ENCODE data around the gene TRPM2. TPM values are rescaled to one million over a fixed set of nuclear protein-coding genes. Genes with fewer than 3 reads are reported as not detected.

TRPM2 gene
- total and polyA plus RNA-seq, 2 of the 8 experiments (the other 6 are each of a cell fraction or from before 2014, with no cell fraction given) = 0.27 to 0.28 TPM

GRCh38 chr21:44391345-44392091, 38.1 kb downstream of the TRPM2 start (continued):
- TF ChIP-seq, protein P1, sequence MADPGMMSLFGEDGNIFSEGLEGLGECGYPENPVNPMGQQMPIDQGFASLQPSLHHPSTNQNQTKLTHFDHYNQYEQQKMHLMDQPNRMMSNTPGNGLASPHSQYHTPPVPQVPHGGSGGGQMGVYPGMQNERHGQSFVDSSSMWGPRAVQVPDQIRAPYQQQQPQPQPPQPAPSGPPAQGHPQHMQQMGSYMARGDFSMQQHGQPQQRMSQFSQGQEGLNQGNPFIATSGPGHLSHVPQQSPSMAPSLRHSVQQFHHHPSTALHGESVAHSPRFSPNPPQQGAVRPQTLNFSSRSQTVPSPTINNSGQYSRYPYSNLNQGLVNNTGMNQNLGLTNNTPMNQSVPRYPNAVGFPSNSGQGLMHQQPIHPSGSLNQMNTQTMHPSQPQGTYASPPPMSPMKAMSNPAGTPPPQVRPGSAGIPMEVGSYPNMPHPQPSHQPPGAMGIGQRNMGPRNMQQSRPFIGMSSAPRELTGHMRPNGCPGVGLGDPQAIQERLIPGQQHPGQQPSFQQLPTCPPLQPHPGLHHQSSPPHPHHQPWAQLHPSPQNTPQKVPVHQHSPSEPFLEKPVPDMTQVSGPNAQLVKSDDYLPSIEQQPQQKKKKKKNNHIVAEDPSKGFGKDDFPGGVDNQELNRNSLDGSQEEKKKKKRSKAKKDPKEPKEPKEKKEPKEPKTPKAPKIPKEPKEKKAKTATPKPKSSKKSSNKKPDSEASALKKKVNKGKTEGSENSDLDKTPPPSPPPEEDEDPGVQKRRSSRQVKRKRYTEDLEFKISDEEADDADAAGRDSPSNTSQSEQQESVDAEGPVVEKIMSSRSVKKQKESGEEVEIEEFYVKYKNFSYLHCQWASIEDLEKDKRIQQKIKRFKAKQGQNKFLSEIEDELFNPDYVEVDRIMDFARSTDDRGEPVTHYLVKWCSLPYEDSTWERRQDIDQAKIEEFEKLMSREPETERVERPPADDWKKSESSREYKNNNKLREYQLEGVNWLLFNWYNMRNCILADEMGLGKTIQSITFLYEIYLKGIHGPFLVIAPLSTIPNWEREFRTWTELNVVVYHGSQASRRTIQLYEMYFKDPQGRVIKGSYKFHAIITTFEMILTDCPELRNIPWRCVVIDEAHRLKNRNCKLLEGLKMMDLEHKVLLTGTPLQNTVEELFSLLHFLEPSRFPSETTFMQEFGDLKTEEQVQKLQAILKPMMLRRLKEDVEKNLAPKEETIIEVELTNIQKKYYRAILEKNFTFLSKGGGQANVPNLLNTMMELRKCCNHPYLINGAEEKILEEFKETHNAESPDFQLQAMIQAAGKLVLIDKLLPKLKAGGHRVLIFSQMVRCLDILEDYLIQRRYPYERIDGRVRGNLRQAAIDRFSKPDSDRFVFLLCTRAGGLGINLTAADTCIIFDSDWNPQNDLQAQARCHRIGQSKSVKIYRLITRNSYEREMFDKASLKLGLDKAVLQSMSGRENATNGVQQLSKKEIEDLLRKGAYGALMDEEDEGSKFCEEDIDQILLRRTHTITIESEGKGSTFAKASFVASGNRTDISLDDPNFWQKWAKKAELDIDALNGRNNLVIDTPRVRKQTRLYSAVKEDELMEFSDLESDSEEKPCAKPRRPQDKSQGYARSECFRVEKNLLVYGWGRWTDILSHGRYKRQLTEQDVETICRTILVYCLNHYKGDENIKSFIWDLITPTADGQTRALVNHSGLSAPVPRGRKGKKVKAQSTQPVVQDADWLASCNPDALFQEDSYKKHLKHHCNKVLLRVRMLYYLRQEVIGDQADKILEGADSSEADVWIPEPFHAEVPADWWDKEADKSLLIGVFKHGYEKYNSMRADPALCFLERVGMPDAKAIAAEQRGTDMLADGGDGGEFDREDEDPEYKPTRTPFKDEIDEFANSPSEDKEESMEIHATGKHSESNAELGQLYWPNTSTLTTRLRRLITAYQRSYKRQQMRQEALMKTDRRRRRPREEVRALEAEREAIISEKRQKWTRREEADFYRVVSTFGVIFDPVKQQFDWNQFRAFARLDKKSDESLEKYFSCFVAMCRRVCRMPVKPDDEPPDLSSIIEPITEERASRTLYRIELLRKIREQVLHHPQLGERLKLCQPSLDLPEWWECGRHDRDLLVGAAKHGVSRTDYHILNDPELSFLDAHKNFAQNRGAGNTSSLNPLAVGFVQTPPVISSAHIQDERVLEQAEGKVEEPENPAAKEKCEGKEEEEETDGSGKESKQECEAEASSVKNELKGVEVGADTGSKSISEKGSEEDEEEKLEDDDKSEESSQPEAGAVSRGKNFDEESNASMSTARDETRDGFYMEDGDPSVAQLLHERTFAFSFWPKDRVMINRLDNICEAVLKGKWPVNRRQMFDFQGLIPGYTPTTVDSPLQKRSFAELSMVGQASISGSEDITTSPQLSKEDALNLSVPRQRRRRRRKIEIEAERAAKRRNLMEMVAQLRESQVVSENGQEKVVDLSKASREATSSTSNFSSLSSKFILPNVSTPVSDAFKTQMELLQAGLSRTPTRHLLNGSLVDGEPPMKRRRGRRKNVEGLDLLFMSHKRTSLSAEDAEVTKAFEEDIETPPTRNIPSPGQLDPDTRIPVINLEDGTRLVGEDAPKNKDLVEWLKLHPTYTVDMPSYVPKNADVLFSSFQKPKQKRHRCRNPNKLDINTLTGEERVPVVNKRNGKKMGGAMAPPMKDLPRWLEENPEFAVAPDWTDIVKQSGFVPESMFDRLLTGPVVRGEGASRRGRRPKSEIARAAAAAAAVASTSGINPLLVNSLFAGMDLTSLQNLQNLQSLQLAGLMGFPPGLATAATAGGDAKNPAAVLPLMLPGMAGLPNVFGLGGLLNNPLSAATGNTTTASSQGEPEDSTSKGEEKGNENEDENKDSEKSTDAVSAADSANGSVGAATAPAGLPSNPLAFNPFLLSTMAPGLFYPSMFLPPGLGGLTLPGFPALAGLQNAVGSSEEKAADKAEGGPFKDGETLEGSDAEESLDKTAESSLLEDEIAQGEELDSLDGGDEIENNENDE (IDR thresholded peaks at IDR 0.05; ENCODE audit: insufficient replicate concordance, low read length) = no peak
- TF ChIP-seq KDM4A (IDR thresholded peaks at IDR 0.05; ENCODE audit: low read depth, low read length, severe bottlenecking) (no peak), CBX8 (IDR thresholded peaks at IDR 0.05; ENCODE audit: borderline replicate concordance, low read depth, low read length) (no peak), TAF7 (optimal IDR thresholded peaks at IDR 0.05; ENCODE audit: borderline replicate concordance, low read depth, low read length) (no peak), POU5F1 (IDR thresholded peaks at IDR 0.05; ENCODE audit: low read depth, low read length) (no peak), CEBPB (IDR thresholded peaks at IDR 0.05; ENCODE audit: low read depth, low read length) (no peak), TBP (IDR thresholded peaks at IDR 0.05; ENCODE audit: low read depth, low read length) (no peak), FOSL1 (IDR thresholded peaks at IDR 0.05; ENCODE audit: insufficient read depth, low read depth, low read length) (no peak), JUN (IDR thresholded peaks at IDR 0.05; ENCODE audit: low read depth, low read length) (no peak), POLR2A (IDR thresholded peaks at IDR 0.05; ENCODE audit: control extremely low read depth in 1 of 2, low read depth in 2 of 2, low read length in 2 of 2) (no peak), CBX5 (IDR thresholded peaks at IDR 0.05; ENCODE audit: low read depth, low read length) (no peak)

All from H1 (cell line).